K562 (cell line): ENCODE data around the gene KLF5. TPM values are rescaled to one million over a fixed set of nuclear protein-coding genes. Genes with fewer than 3 reads are reported as not detected.

Experiments used
- ATAC-seq: fragments of 200-7000 bp; cut with Tn5 transposase; 3 replicates; pipeline ENCODE4 v1.9.1; 2020; ENCODE audit warnings: moderate library complexity
- BruUV-seq: library from RNA; stranded (reverse); fragments of 400-500 nt; replicated peaks from 2 replicates; lab custom pipeline; 2021; lab: Mats Ljungman, UMichigan
- CTCF ChIA-PET: fragments of 300-600 bp; formaldehyde crosslinking; extraction: SDS; loops from one replicate; lab custom pipeline; 2021; ENCODE audit warnings: low intra/inter-chr PET ratio; lab: Yijun Ruan, JAX
- POLR2A ChIA-PET: fragments of 300-600, 350-650 bp; sonication (Branson Sonifier 250); formaldehyde crosslinking; extraction: SDS; loops from one replicate; lab custom pipeline; 2021; ENCODE audit warnings: antibody characterized with exemption, inconsistent platforms; lab: Yijun Ruan, JAX
- DNase-seq, 4 experiments: peaks; one replicate each; pipeline versions ENCODE4 v3.0.0 to v3.0.0-alpha.2; 2011 to 2018; ENCODE audit warnings: low spot score in 3 of 4, mixed read lengths in 3 of 4; ENCODE audit errors: extremely low read depth in 1 of 4
- FAIRE-seq: peaks from 2 replicates; lab custom pipeline; 2011; peaks lifted over from hg19 to GRCh38; lab: Jason Lieb, UNC
- H2AFZ ChIP-seq: 2 replicates; pipeline ENCODE4 v1.6.0; 2011; ENCODE audit warnings: low read depth, low read length, control low read depth, inconsistent platforms
- H3K27ac ChIP-seq: fragments of 200-600 bp; 3 replicates; pipeline ENCODE4 v1.8.0; 2011; ENCODE audit warnings: low read depth, mild to moderate bottlenecking, control low read depth, inconsistent platforms, low read length, moderate library complexity, mixed read lengths; ENCODE audit errors: extremely low read depth
- H3K27me3 ChIP-seq, 2 experiments: fragments of 300-600 bp in 1 of 2; 2 replicates in 1 of 2; 3 replicates in 1 of 2; pipeline versions ENCODE4 v1.6.0 to v1.8.0; 2011; ENCODE audit warnings: inconsistent platforms in 2 of 2, low read length in 2 of 2, mild to moderate bottlenecking in 1 of 2, mixed read lengths in 1 of 2, moderate library complexity in 1 of 2; ENCODE audit not compliant: control insufficient read depth in 2 of 2, insufficient read depth in 2 of 2
- H3K36me3 ChIP-seq: fragments of 300-600 bp; 3 replicates; pipeline ENCODE4 v1.8.0; 2011; ENCODE audit warnings: mild to moderate bottlenecking, low read length, inconsistent platforms; ENCODE audit not compliant: control insufficient read depth, insufficient read depth
- H3K4me1 ChIP-seq, 2 experiments: fragments of 200-600 bp in 1 of 2; replicated peaks in 1 of 2; 2 replicates in 1 of 2; 3 replicates in 1 of 2; pipeline versions ENCODE4 v1.5.1 to v1.8.0; 2011; ENCODE audit warnings: inconsistent platforms in 2 of 2, low read length in 2 of 2, mild to moderate bottlenecking in 1 of 2, mixed read lengths in 1 of 2, moderate library complexity in 1 of 2; ENCODE audit not compliant: control insufficient read depth in 2 of 2, insufficient read depth in 2 of 2
- H3K4me2 ChIP-seq: 2 replicates; pipeline ENCODE4 v1.6.1; 2011; ENCODE audit warnings: low read length, control low read depth, inconsistent platforms, mixed read lengths; ENCODE audit not compliant: insufficient read depth
- H3K4me3 ChIP-seq: fragments of 200-600 bp; sonication (generic), shearing (Covaris generic); 2 replicates; pipeline ENCODE4 v1.5.1; 2016; ENCODE audit warnings: control low read depth, inconsistent platforms
- H3K79me2 ChIP-seq: fragments of 200-600 bp; 3 replicates; pipeline ENCODE4 v1.8.0; 2011; ENCODE audit warnings: low read length, inconsistent platforms; ENCODE audit not compliant: control insufficient read depth, insufficient read depth
- H3K9ac ChIP-seq, 2 experiments: 2 replicates each; pipeline versions ENCODE4 v1.6.0 to v1.6.1; 2011; ENCODE audit warnings: low read depth in 2 of 2, low read length in 2 of 2, control low read depth in 1 of 2, inconsistent platforms in 1 of 2, mild to moderate bottlenecking in 1 of 2, mixed read lengths in 1 of 2; ENCODE audit not compliant: insufficient read depth in 1 of 2
- H3K9me1 ChIP-seq: one replicate; pipeline ENCODE4 v1.6.0; 2011; ENCODE audit warnings: inconsistent platforms, mild to moderate bottlenecking, low read length, moderate library complexity; ENCODE audit not compliant: control insufficient read depth, insufficient read depth
- H3K9me3 ChIP-seq: replicated peaks from 2 replicates; pipeline ENCODE4 v1.5.1; 2011; ENCODE audit warnings: low read depth, low read length, inconsistent platforms; ENCODE audit not compliant: control insufficient read depth, insufficient read depth
- H4K20me1 ChIP-seq: replicated peaks from 2 replicates; pipeline ENCODE4 v1.6.1; 2011; ENCODE audit warnings: low read length, inconsistent platforms, mixed read lengths; ENCODE audit not compliant: control insufficient read depth, insufficient read depth
- ETV1 ChIP-seq: fragments of 450-650 bp; conservative IDR thresholded peaks from 2 replicates; pipeline ENCODE4 v1.6.1; 2016; ENCODE audit warnings: missing genetic modification characterization, control low read depth, low read depth, missing compliant biosample characterization
- KLF6 ChIP-seq: fragments of 250-450 bp; sonication (Bioruptor Pico); IDR thresholded peaks from 2 replicates; pipeline ENCODE4 v1.4.0; 2020; ENCODE audit warnings: mild to moderate bottlenecking, moderate library complexity, borderline replicate concordance
- SIRT6 ChIP-seq: IDR thresholded peaks from one replicate; pipeline ENCODE4 v1.6.1; 2012; ENCODE audit warnings: low read depth, mild to moderate bottlenecking, control low read depth, inconsistent platforms, low read length, moderate library complexity
- SMAD3 ChIP-seq: fragments of 450-650 bp; formaldehyde crosslinking; conservative IDR thresholded peaks from 2 replicates; pipeline ENCODE4 v1.4.0; 2020; ENCODE audit warnings: mild to moderate bottlenecking
- TSC22D4 ChIP-seq: fragments of 450-650 bp; IDR thresholded peaks from 2 replicates; pipeline ENCODE4 v1.6.1; 2016; ENCODE audit warnings: missing genetic modification characterization, missing biosample characterization, control low read depth
- ZNF512 ChIP-seq: IDR thresholded peaks from 2 replicates; pipeline ENCODE4 v1.6.1; 2016; ENCODE audit warnings: missing genetic modification characterization, missing compliant biosample characterization
- ZNF584 ChIP-seq: fragments of 200-800 bp; sonication (Bioruptor generic); IDR thresholded peaks from 2 replicates; pipeline ENCODE4 v1.6.1; 2016; ENCODE audit warnings: low read depth, mild to moderate bottlenecking, missing genetic modification characterization, missing compliant biosample characterization
- WGBS: fragments of 100-300 bp; shearing (Covaris generic); methylation state at CpG from one replicate; pipeline ENCODE4 v1.1.6; 2016; ENCODE audit warnings: low coverage, mixed read lengths; ENCODE audit not compliant: insufficient coverage; ENCODE audit errors: missing lambda C conversion rate; 5-methylcytosine and 5-hydroxymethylcytosine counted together
- in situ Hi-C: fragments of 300-500 bp; cut with MboI; formaldehyde crosslinking; loops from 4 replicates; pipeline ENCODE4 v1.15.0; 2018; ENCODE audit warnings: inconsistent platforms, mixed read lengths
- intact Hi-C: fragments of 100-400 bp; cut with micrococcal nuclease; formaldehyde crosslinking; loops from 2 replicates; pipeline ENCODE4 v1.14.2; 2022
- polyA plus RNA-seq, 8 experiments: library from polyadenylated mRNA; depleted of rRNA in 4 of 8; stranded (reverse) in 5 of 8; unstranded in 3 of 8; fragments of >200 nt; fragmentation: Nextera tagmentation in 2 of 8; fragmentation: Illumina TruSeq in 1 of 8; extraction: Ambion mirVana in 2 of 8; extraction: Trizol in 1 of 8; gene quantifications; 2 replicates each; pipeline versions ENCODE4 v1.2.1 to v1.2.3, GENCODE V29; 2011 to 2014; ENCODE audit warnings: inconsistent platforms in 1 of 8, missing spikeins in 1 of 8
- total RNA-seq, 7 experiments: library from RNA; depleted of rRNA in 6 of 7; stranded (reverse); fragments of >200 nt in 6 of 7; fragmentation: Illumina TruSeq in 2 of 7; extraction: Trizol in 2 of 7; gene quantifications; 2 replicates each; pipeline versions ENCODE4 v1.2.1 to v1.2.3, GENCODE V29; 2011 to 2021; ENCODE audit warnings: low replicate concordance in 1 of 7
- TF ChIP-seq, protein P1 (sequence below): IDR thresholded peaks from 2 replicates; pipeline ENCODE4 v1.6.1; 2012; ENCODE audit warnings: low read depth, low read length, improper control_type of control experiment, borderline replicate concordance
- TF ChIP-seq, protein P2 (sequence below): sonication (generic); formaldehyde crosslinking; IDR thresholded peaks from 2 replicates; pipeline ENCODE4 v1.9.0; 2022; ENCODE audit warnings: mild to moderate bottlenecking, missing genetic modification reagents
- TF ChIP-seq, protein P3 (sequence below): sonication (generic); formaldehyde crosslinking; IDR thresholded peaks from 2 replicates; pipeline ENCODE4 v1.8.0; 2022; ENCODE audit warnings: mild to moderate bottlenecking, missing genetic modification reagents
- TF ChIP-seq, protein P4 (sequence below): fragments of 450-650 bp; formaldehyde crosslinking; conservative IDR thresholded peaks from 2 replicates; pipeline ENCODE4 v1.4.0; 2022; ENCODE audit warnings: mild to moderate bottlenecking, missing genetic modification characterization

KLF5 gene
- total and polyA plus RNA-seq, 9 of the 15 experiments (the other 6 are each of a cell fraction or from before 2014, with no cell fraction given): 0.17 to 1.0 (median 0.36) TPM

GRCh38 chr13:73063166-73063565 is 4.4 kb downstream of the KLF5 start:
- H3K4me2 ChIP-seq: no peak overlapping the region
- intact Hi-C loops: no loop called here
- no peak for FAIRE-seq
- in situ Hi-C loops: no loop called here
- no peaks in the 10 kb centered on the region for H3K36me3 ChIP-seq
- no peaks in the 10 kb centered on the region; the same call in 1 of the 2 replicates for H3K9me3 ChIP-seq
- BruUV-seq: no TSS peak
- H4K20me1 ChIP-seq: no peaks in the 10 kb centered on the region
- 27% methylated on average over 3 of the region's 3 CpGs for WGBS
- H3K4me1 ChIP-seq: peaks cover 2 to 13% of the 10 kb centered on the region in 2 experiments; a peak in 4 of 5 replicates
- no peak overlapping the region for H2AFZ ChIP-seq
- H3K27me3 ChIP-seq: peaks cover 0 to 5% of the 10 kb centered on the region in 2 experiments; a peak in 1 of 5 replicates
- H3K79me2 ChIP-seq: no peaks in the 10 kb centered on the region
- ATAC-seq: no peak
- H3K9ac ChIP-seq: no peak overlapping the region
- ChIA-PET CTCF (no interaction called here), POLR2A (no interaction called here)
- H3K27ac ChIP-seq: no peak overlapping the region
- no peaks in the 10 kb centered on the region for H3K9me1 ChIP-seq
- no peak for DNase-seq
- H3K4me3 ChIP-seq: no peak overlapping the region
- TF ChIP-seq KLF6 (CRISPR knock-in tag): no peak
- no peak for TF ChIP-seq ZNF512 (tag)
- TF ChIP-seq, protein P1, sequence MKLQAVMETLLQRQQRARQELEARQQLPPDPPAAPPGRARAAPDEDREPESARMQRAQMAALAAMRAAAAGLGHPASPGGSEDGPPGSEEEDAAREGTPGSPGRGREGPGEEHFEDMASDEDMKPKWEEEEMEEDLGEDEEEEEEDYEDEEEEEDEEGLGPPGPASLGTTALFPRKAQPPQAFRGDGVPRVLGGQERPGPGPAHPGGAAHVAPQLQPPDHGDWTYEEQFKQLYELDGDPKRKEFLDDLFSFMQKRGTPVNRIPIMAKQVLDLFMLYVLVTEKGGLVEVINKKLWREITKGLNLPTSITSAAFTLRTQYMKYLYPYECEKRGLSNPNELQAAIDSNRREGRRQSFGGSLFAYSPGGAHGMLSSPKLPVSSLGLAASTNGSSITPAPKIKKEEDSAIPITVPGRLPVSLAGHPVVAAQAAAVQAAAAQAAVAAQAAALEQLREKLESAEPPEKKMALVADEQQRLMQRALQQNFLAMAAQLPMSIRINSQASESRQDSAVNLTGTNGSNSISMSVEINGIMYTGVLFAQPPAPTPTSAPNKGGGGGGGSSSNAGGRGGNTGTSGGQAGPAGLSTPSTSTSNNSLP: no peak
- TF ChIP-seq, protein P2, sequence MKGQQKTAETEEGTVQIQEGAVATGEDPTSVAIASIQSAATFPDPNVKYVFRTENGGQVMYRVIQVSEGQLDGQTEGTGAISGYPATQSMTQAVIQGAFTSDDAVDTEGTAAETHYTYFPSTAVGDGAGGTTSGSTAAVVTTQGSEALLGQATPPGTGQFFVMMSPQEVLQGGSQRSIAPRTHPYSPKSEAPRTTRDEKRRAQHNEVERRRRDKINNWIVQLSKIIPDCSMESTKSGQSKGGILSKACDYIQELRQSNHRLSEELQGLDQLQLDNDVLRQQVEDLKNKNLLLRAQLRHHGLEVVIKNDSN: no peak
- no peak for TF ChIP-seq ZNF584
- TF ChIP-seq, protein P3, sequence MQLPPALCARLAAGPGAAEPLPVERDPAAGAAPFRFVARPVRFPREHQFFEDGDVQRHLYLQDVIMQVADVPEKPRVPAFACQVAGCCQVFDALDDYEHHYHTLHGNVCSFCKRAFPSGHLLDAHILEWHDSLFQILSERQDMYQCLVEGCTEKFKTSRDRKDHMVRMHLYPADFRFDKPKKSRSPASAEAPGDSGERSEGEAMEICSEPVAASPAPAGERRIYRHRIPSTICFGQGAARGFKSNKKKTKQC (CRISPR knock-in tag): no peak
- TF ChIP-seq, protein P4, sequence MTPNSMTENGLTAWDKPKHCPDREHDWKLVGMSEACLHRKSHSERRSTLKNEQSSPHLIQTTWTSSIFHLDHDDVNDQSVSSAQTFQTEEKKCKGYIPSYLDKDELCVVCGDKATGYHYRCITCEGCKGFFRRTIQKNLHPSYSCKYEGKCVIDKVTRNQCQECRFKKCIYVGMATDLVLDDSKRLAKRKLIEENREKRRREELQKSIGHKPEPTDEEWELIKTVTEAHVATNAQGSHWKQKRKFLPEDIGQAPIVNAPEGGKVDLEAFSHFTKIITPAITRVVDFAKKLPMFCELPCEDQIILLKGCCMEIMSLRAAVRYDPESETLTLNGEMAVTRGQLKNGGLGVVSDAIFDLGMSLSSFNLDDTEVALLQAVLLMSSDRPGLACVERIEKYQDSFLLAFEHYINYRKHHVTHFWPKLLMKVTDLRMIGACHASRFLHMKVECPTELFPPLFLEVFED (CRISPR knock-in tag): no peak
- TF ChIP-seq SIRT6: no peak
- no peak for TF ChIP-seq TSC22D4 (tag)
- TF ChIP-seq ETV1 (tag): no peak
- no peak for TF ChIP-seq SMAD3 (CRISPR knock-in tag)
